Panc1 (cell line): Measurements from ENCODE around the gene NTM. TPM values are rescaled to one million over a fixed set of nuclear protein-coding genes. Genes with fewer than 3 reads are reported as not detected.

Experiments
- ATAC-seq: fragments of 200-7000 bp; cut with Tn5 transposase; 2 replicates; pipeline ENCODE4 v1.9.1; 2020; ENCODE audit warnings: mild to moderate bottlenecking, moderate library complexity
- BruUV-seq: library from RNA; stranded (reverse); fragments of 400-500 nt; replicated peaks from 2 replicates; lab custom pipeline; 2021; lab: Mats Ljungman, UMichigan
- CTCF ChIA-PET: fragments of 300-600 bp; sonication (Branson Sonifier 250); formaldehyde crosslinking; loops from one replicate; lab custom pipeline; 2022; ENCODE audit warnings: antibody characterized with exemption; lab: Charles Lee
- POLR2A ChIA-PET: fragments of 300-600 bp; sonication (Branson Sonifier 250); formaldehyde crosslinking; loops from one replicate; lab custom pipeline; 2022; ENCODE audit warnings: antibody characterized with exemption; lab: Charles Lee
- DNase-seq: peaks from one replicate; pipeline ENCODE4 v3.0.0-alpha.2; 2010; ENCODE audit warnings: low read depth, low spot score
- H3K27ac ChIP-seq: 2 replicates; pipeline ENCODE4 v1.5.1; 2011; ENCODE audit warnings: mild to moderate bottlenecking, low read length, inconsistent platforms
- H3K27me3 ChIP-seq: fragments of 200-500 bp; sonication (Bioruptor generic); 2 replicates; pipeline ENCODE4 v1.6.0; 2014; ENCODE audit warnings: low read length, inconsistent platforms; ENCODE audit not compliant: control insufficient read depth, insufficient read depth
- H3K36me3 ChIP-seq: fragments of 200-500 bp; sonication (Bioruptor generic); 2 replicates; pipeline ENCODE4 v1.5.1; 2014; ENCODE audit warnings: inconsistent platforms, mild to moderate bottlenecking, low read length, moderate library complexity; ENCODE audit not compliant: control insufficient read depth, insufficient read depth
- H3K4me1 ChIP-seq: 2 replicates; pipeline ENCODE4 v1.5.1; 2011; ENCODE audit warnings: inconsistent platforms, mild to moderate bottlenecking, low read length, moderate library complexity; ENCODE audit not compliant: control insufficient read depth, insufficient read depth
- H3K4me3 ChIP-seq, 2 experiments: 2 replicates each; pipeline ENCODE4 v1.5.1; 2011 to 2012; ENCODE audit warnings: low read depth in 2 of 2, low read length in 2 of 2, mild to moderate bottlenecking in 2 of 2, inconsistent platforms in 1 of 2, moderate library complexity in 1 of 2
- H3K9me3 ChIP-seq: fragments of 200-500 bp; sonication (Bioruptor generic); 2 replicates; pipeline ENCODE4 v1.5.1; 2014; ENCODE audit warnings: low read depth, mild to moderate bottlenecking, inconsistent platforms, low read length, moderate library complexity; ENCODE audit not compliant: control insufficient read depth, insufficient read depth
- POLR2AphosphoS5 ChIP-seq: IDR thresholded peaks from 2 replicates; pipeline ENCODE4 v1.6.1; 2012; ENCODE audit warnings: mild to moderate bottlenecking, low read depth, low read length, moderate library complexity
- SIN3A ChIP-seq: IDR thresholded peaks from 2 replicates; pipeline ENCODE4 v1.6.1; 2012; ENCODE audit warnings: low read depth, mild to moderate bottlenecking, low read length, moderate library complexity, borderline replicate concordance; ENCODE audit not compliant: insufficient read depth
- TCF7L2 ChIP-seq: IDR thresholded peaks from 2 replicates; pipeline ENCODE4 v1.6.1; 2011; ENCODE audit warnings: mild to moderate bottlenecking, low read depth, low read length, inconsistent platforms
- in situ Hi-C: cut with HindIII; loops from 2 replicates; pipeline ENCODE4 v1.10.0; 2016; ENCODE audit warnings: low sequenced_read_pairs, low pct_unique_long_range_greater_than_20kb
- intact Hi-C: fragments of 100-400 bp; cut with micrococcal nuclease; formaldehyde crosslinking; loops from one replicate; pipeline ENCODE4 v1.10.0; 2022; ENCODE audit not compliant: unreplicated experiment
- total RNA-seq: library from RNA; stranded (reverse); gene quantifications from one replicate; pipeline ENCODE4 v1.2.1, GENCODE V29; 2021; ENCODE audit not compliant: unreplicated experiment
- TF ChIP-seq, protein P1 (sequence below): fragments of 450-650 bp; IDR thresholded peaks from 2 replicates; pipeline ENCODE4 v1.5.1; 2017; ENCODE audit warnings: mild to moderate bottlenecking
- TF ChIP-seq, protein P2 (sequence below), 2 experiments: IDR thresholded peaks; 2 replicates each; pipeline ENCODE4 v1.6.1; 2011 to 2012; ENCODE audit warnings: low read depth in 2 of 2, control low read depth in 1 of 2, low read length in 1 of 2, mild to moderate bottlenecking in 1 of 2, moderate library complexity in 1 of 2; ENCODE audit not compliant: insufficient read depth in 1 of 2

The NTM gene
- total RNA-seq, 1 experiment from 2014 or later, result 0.10 TPM

DNA sequence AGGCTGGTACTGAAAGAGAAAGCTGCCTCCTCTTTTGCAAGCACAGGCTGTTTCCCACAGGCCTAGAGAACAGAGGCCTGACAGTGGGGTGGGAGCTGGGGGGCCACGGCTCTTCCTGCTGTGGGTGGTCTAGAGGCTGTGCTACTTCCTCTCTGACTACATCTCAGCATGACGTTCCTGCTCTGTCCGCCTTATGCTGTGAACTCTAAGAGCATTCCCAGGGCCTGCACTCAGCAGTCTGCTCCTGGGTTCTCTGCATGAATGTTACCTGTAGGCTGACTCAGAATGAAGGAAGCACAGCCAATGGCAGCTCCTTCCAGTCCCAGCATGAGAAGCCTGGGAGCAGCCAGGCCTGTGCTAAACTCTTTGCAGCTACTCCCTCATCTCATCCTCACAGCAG, 534.3 kb downstream of the NTM start:
- H3K36me3 ChIP-seq, result no peaks in the 10 kb centered on the region
- H3K4me3 ChIP-seq, result no peak overlapping the region
- no peaks in the 10 kb centered on the region for H3K4me1 ChIP-seq
- ATAC-seq (no peak), DNase-seq (no peak)
- in situ Hi-C loops (no loop called here), intact Hi-C loops (no loop called here)
- no peaks in the 10 kb centered on the region; the same call in 1 of the 2 replicates for H3K27me3 ChIP-seq
- ChIA-PET CTCF (no interaction called here), POLR2A (no interaction called here)
- TF ChIP-seq, protein P1, sequence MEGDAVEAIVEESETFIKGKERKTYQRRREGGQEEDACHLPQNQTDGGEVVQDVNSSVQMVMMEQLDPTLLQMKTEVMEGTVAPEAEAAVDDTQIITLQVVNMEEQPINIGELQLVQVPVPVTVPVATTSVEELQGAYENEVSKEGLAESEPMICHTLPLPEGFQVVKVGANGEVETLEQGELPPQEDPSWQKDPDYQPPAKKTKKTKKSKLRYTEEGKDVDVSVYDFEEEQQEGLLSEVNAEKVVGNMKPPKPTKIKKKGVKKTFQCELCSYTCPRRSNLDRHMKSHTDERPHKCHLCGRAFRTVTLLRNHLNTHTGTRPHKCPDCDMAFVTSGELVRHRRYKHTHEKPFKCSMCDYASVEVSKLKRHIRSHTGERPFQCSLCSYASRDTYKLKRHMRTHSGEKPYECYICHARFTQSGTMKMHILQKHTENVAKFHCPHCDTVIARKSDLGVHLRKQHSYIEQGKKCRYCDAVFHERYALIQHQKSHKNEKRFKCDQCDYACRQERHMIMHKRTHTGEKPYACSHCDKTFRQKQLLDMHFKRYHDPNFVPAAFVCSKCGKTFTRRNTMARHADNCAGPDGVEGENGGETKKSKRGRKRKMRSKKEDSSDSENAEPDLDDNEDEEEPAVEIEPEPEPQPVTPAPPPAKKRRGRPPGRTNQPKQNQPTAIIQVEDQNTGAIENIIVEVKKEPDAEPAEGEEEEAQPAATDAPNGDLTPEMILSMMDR, result no peak
- no peak for TF ChIP-seq SIN3A
- TF ChIP-seq TCF7L2, result no peak
- TF ChIP-seq POLR2AphosphoS5, result no peak
- TF ChIP-seq, protein P2, sequence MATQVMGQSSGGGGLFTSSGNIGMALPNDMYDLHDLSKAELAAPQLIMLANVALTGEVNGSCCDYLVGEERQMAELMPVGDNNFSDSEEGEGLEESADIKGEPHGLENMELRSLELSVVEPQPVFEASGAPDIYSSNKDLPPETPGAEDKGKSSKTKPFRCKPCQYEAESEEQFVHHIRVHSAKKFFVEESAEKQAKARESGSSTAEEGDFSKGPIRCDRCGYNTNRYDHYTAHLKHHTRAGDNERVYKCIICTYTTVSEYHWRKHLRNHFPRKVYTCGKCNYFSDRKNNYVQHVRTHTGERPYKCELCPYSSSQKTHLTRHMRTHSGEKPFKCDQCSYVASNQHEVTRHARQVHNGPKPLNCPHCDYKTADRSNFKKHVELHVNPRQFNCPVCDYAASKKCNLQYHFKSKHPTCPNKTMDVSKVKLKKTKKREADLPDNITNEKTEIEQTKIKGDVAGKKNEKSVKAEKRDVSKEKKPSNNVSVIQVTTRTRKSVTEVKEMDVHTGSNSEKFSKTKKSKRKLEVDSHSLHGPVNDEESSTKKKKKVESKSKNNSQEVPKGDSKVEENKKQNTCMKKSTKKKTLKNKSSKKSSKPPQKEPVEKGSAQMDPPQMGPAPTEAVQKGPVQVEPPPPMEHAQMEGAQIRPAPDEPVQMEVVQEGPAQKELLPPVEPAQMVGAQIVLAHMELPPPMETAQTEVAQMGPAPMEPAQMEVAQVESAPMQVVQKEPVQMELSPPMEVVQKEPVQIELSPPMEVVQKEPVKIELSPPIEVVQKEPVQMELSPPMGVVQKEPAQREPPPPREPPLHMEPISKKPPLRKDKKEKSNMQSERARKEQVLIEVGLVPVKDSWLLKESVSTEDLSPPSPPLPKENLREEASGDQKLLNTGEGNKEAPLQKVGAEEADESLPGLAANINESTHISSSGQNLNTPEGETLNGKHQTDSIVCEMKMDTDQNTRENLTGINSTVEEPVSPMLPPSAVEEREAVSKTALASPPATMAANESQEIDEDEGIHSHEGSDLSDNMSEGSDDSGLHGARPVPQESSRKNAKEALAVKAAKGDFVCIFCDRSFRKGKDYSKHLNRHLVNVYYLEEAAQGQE (IDR thresholded peaks at IDR 0.05; ENCODE audit: insufficient read depth in 1 of 2, low read depth in 2 of 2, low read length in 1 of 2), result no peak
- H3K27ac ChIP-seq, result no peak overlapping the region
- no TSS peak for BruUV-seq
- no peaks in the 10 kb centered on the region for H3K9me3 ChIP-seq

DNA sequence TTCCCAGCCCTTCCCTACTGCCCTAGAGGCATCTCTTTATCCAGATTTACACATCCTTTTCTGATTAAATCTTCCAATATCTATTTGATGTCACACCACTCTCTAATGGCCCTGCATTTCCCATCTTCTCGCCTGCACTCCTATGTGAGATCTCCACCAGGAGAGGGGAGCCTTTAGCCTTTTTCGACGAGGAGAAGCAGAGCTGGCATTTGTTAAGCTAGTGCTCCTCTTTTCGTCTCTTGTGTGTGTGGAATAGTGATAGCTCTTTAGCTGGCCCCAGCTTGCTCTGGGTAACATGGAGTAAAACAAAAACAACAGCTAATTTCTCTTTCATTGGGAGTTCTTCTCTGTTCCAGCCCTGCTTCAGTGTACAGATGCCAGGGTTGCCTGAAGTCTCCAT, 536.5 kb downstream of the NTM start:
- ATAC-seq (no peak), DNase-seq (no peak)
- POLR2A ChIA-PET, result no interaction called here
- intact Hi-C loops, result no loop called here
- Histone ChIP-seq H3K4me3 (no peak overlapping the region), H3K4me1 (no peaks in the 10 kb centered on the region), H3K9me3 (no peaks in the 10 kb centered on the region), H3K27me3 (no peaks in the 10 kb centered on the region; the same call in 1 of the 2 replicates), H3K36me3 (no peaks in the 10 kb centered on the region), H3K27ac (no peak overlapping the region)
- no TSS peak for BruUV-seq
- CTCF ChIA-PET, result no interaction called here
- in situ Hi-C loops, result no loop called here
- TF ChIP-seq, protein P1, result no peak
- no peak for TF ChIP-seq SIN3A
- TF ChIP-seq, protein P2 (IDR thresholded peaks at IDR 0.05; ENCODE audit: insufficient read depth in 1 of 2, low read depth in 2 of 2, low read length in 1 of 2), result no peak
- no peak for TF ChIP-seq POLR2AphosphoS5
- no peak for TF ChIP-seq TCF7L2
